Thyroid gland (tissue), 4 donors: ENCODE measurements around the gene COL13A1.

Experiments used
- CTCF ChIP-seq, 6 experiments: fragments of 200-600 bp in 3 of 6; fragments of 450-650 bp in 3 of 6; sonication (generic) in 3 of 6; IDR thresholded peaks; one replicate each; pipeline ENCODE4 v1.5.1; 2016 to 2019; ENCODE audit warnings: antibody characterized with exemption in 6 of 6, mild to moderate bottlenecking in 2 of 6, inconsistent platforms in 1 of 6, moderate library complexity in 1 of 6
- POLR2A ChIP-seq, 2 donors: fragments of 450-650 bp; IDR thresholded peaks; one replicate each; pipeline ENCODE4 v1.6.1; 2017; ENCODE audit warnings: antibody characterized with exemption in 2 of 2, mild to moderate bottlenecking in 2 of 2, moderate library complexity in 1 of 2

DNA sequence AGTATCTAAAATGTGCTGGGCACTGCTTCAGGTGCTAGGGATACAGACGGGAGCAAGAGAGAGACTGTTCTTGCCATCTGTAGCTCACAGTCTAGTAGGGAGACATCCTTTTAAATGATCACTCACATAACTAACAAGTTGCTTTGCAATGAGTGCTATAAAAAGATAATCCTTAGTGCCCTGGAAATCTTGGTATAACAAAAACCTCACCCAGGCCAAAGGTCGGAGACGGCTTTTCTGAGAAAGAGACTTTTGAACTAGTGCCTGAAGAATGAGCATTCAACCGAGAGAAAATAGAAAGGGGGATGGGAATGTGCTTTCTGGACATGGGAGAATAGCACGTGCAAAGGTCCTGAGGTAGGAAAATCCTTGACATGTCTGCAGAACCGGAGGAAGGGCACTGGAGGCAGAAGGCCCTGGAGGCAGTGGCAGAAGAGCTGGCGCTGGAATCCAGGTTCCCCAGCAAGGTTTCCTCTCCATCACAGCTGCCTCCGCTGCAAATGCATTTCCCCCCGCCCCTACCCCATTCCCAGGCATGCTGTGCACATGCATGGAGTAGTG lies 89.4 kb downstream of the COL13A1 start:
- no peak for TF ChIP-seq CTCF (IDR thresholded peaks at IDR 0.05)
- no peak for TF ChIP-seq POLR2A (IDR thresholded peaks at IDR 0.05)
